ENCODE results near the gene ASTL. TPM values are rescaled to one million over a fixed set of nuclear protein-coding genes. Genes with fewer than 3 reads are reported as not detected.

The ASTL gene
- total RNA-seq, 1 experiment from 2014 or later = 0.34 TPM

- no TSS peak for BruUV-seq (replicated peaks)
- Histone ChIP-seq H3K4me1 (ENCODE audit: control insufficient read depth in 1 of 2, insufficient read depth in 2 of 2, low read length in 2 of 2) (no peaks in the 10 kb centered on the region), H3K4me3 (replicated peaks in 1 of 2; ENCODE audit: low read depth in 1 of 2, low read length in 2 of 2) (no peak overlapping the region), H3K9ac (ENCODE audit: low read length) (no peak overlapping the region), H3K27me3 (ENCODE audit: insufficient read depth, low read length) (no peaks in the 10 kb centered on the region), H3K27ac (ENCODE audit: low read depth, low read length) (no peak overlapping the region), H3K9me3 (ENCODE audit: control insufficient read depth in 1 of 2, insufficient read depth in 1 of 2, low read depth in 1 of 2, low read length in 2 of 2) (no peaks in the 10 kb centered on the region), H3K36me3 (ENCODE audit: control insufficient read depth in 1 of 2, insufficient read depth in 2 of 2, low read length in 2 of 2) (no peaks in the 10 kb centered on the region), H3K4me2 (ENCODE audit: low read length) (no peak overlapping the region), H4K20me1 (ENCODE audit: insufficient read depth) (no peaks in the 10 kb centered on the region), H3K9me2 (ENCODE audit: insufficient read depth) (no peaks in the 10 kb centered on the region), H2AFZ (ENCODE audit: low read depth, low read length, poor library complexity, severe bottlenecking) (no peak overlapping the region), H3K79me2 (ENCODE audit: insufficient read depth, low read length) (no peaks in the 10 kb centered on the region)
- intact Hi-C loops (cut with micrococcal nuclease) = no loop called here
- ATAC-seq (no peak), DNase-seq (ENCODE audit: low read depth, low spot score) (no peak)
- ChIA-PET POLR2A (no interaction called here), RAD21 (ENCODE audit: low non-redundant PET in 1 of 2, low total read pairs in 2 of 2, uncharacterized antibody in 2 of 2, unreplicated experiment in 2 of 2) (no interaction called here), CTCF (no interaction called here)
- no peak for TF ChIP-seq SP1 (IDR thresholded peaks at IDR 0.05; ENCODE audit: low read depth)
- TF ChIP-seq ATF3 (IDR thresholded peaks at IDR 0.05) = no peak
- no peak for TF ChIP-seq ZBTB33 (IDR thresholded peaks at IDR 0.05; ENCODE audit: extremely low read depth, insufficient replicate concordance, low read length)
- TF ChIP-seq YY1 (IDR thresholded peaks at IDR 0.05; ENCODE audit: extremely low read depth, insufficient replicate concordance, low read depth, low read length) = no peak
- no peak for TF ChIP-seq CBX3 (IDR thresholded peaks at IDR 0.05; ENCODE audit: low read depth)
- TF ChIP-seq FOSL1 (IDR thresholded peaks at IDR 0.05; ENCODE audit: low read depth) = no peak
- TF ChIP-seq POLR2AphosphoS5 (IDR thresholded peaks at IDR 0.05; ENCODE audit: low read depth, low read length) = no peak
- no peak for TF ChIP-seq ELF1 (IDR thresholded peaks at IDR 0.05; ENCODE audit: borderline replicate concordance, low read depth)
- TF ChIP-seq MAX (IDR thresholded peaks at IDR 0.05) = no peak
- no peak for TF ChIP-seq EZH2phosphoT487 (IDR thresholded peaks at IDR 0.05; ENCODE audit: borderline replicate concordance)
- TF ChIP-seq EGR1 (IDR thresholded peaks at IDR 0.05; ENCODE audit: low read depth) = no peak
- no peak for TF ChIP-seq CEBPB (IDR thresholded peaks at IDR 0.05; ENCODE audit: low read depth)
- no peak for TF ChIP-seq ZNF274 (IDR thresholded peaks at IDR 0.05; ENCODE audit: low read depth, low read length)
- no peak for TF ChIP-seq EZH2 (IDR thresholded peaks at IDR 0.05)
- no peak for TF ChIP-seq CTCF (IDR thresholded peaks at IDR 0.05 in 2 of 3, conservative IDR thresholded peaks at IDR 0.05 in 1 of 3; ENCODE audit: borderline replicate concordance in 1 of 3, insufficient read depth in 1 of 3, low read depth in 2 of 3, low read length in 2 of 3)
- TF ChIP-seq TCF7L2 (IDR thresholded peaks at IDR 0.05; ENCODE audit: borderline replicate concordance, extremely low read depth, insufficient read depth, insufficient read length) = no peak
- TF ChIP-seq SRF (IDR thresholded peaks at IDR 0.05; ENCODE audit: low read depth) = no peak
Observed at GRCh38 chr2:96131152-96131812, 7.0 kb downstream of the ASTL start.
